ENCODE measurements around the gene ZMYM3.

Gene ZMYM3

DNA sequence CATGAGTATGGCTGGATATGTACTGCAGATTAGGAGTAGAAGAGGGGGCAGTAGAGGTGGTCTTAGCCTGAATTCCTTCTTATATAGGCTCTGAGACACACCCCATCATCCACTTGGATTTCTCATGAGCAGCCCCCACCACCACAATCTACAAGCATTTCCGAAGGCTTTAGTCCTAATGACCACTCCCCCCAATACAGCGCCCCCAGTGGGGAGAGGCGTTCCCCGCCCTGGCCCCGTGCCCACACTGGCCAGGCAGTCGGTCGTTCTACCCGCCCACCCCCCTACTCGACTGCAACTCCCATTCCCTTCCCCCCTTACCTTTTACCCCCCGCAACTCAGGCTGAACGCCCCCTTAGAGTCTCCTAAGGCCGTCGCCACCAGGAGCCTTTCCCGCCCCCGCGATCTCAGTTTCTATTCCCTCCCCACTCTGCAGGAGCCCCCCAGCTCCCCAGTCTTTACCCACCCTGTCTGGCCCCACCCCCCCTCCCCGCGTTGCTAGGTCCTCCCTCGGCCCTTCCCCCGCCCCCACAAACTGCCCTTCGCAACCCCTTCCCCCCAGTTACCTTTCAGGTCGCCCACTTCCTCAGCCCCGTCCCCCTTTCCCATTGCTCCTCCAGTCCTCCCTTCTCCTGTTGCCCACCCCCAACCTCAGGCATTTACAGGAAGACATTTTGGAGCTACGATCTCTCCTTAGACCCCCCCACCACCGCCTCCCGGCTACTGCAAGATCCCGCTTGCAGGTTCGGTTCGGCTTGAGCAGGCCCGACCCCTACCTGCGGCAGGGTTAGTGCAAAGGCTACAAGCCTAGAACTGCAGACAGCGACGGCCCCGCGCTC, 468 bp downstream of the ZMYM3 start:
- DNase-seq (ENCODE audit: low read depth in 2 of 2): no peak

DNA sequence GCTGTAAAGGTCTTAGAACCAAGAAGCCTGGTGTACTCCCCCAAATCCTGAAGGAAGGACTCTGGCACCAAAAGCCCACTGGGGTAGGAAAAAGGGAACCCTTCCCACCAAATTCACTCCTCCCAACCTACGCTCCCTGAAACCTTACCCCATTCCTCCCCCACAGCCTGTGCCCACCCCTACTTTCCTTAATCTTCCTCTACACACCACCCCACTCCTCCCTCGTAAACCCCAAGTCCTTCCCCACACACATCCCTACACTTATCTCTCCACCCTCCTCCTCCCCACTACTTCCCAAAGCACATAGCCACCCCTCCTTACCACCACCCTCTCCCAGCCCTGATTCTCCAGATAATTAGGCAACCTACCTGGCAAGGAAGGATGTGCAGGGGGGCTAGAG, 1.7 kb downstream of the ZMYM3 start:
- no peak for DNase-seq (ENCODE audit: low read depth in 2 of 2)

DNA sequence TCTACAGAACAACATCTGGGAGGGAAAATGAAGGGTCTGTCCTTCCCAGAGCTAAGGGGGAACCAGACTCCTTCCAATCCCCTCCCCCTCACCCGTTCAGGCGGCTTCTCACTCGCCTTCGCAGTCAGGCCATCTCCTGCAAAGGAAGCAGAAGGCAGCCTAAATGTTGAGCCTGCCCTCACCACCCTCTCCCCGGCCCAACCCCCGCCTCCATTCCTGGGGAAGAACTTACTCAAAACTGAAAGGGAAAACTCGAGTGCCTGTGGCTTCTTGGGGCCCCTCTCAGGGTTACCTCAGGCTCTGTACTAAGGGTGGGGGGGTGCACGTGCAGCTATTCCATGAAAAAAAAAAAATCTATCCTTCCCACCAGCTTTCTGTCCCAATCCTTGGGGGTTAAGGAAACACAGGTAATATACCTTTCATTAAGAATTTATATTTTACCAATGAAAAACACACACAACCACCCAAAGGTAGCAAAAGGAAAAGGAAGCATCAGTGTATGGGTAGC, 2.4 kb downstream of the ZMYM3 start:
- DNase-seq (ENCODE audit: low read depth in 2 of 2): no peak

DNA sequence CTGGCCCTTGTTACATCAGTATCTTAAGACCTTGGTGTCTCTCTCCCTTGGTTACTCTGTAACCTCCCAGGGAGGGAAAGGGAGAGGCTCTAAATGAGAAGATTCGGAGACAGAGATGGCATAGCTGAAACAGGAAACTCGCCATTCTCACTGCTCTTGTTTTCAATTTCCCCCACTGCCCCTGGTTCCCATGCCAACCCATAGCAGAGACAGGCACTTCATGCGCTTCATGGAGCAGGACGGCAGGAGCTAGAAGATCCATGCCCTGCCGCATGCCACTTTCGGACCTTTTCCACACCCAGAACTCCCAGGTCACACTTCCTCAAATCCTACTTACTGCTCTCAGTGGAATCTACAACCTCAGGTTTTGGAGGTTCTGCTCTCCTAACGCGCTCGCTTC, 3.1 kb downstream of the ZMYM3 start:
- DNase-seq (ENCODE audit: low read depth in 2 of 2): no peak

DNA sequence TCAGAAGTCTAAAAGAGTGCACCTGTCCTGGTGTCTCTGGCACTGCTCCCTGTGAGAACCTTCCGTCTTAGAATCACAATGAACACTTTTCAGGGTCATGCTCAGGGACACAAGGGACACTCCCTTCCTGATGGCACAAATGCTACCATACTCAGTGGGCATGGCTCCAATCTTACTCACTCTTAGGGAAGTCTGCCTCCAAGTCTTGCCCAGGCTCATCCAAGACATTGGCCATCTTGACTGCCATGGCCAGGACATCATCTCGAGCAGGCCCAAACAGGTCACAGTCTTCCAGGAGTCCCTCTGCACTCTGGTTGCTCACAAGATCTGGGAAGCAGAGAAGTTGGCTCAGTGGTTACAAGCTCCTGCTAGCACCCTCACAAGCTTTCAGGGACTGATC, 8.8 kb downstream of the ZMYM3 start:
- no peak for DNase-seq (ENCODE audit: low read depth in 2 of 2)

DNA sequence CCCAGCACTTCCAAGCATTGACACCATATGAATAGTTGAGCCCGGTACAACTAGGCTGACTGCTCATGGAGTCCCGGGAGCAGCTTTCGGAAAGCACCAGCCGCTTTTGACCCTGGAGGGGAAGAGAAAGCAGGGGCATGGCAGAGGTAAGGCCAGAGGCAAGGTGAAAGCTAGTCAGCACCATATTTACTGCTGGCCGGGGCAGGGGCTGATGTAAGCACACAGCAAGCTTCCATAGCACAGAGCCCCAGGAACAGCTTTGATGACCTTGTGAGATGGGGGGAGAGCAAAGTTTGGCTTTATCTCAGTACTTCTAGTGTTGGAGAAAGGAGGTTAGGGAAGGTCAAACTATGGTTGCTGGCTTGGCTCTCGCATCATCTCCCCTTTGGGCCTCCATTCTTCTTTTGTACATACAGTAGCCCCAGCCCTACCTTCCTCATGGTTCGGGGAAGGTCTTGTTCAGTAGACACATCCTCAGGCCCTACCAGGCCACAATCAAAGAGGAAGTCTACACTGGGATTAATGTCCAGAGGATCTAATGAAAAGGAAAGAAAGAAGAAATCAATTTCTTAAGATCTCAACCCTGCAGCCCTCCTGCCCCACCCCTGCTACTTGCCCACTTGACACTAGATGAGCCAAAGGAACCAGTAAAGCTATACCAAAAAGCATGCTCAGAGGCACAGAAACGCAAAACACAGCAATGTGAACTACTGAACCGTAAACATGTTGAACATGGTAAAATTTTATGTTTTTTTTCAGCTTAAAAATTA, 9.4 kb downstream of the ZMYM3 start:
- DNase-seq (ENCODE audit: low read depth in 2 of 2): no peak

DNA sequence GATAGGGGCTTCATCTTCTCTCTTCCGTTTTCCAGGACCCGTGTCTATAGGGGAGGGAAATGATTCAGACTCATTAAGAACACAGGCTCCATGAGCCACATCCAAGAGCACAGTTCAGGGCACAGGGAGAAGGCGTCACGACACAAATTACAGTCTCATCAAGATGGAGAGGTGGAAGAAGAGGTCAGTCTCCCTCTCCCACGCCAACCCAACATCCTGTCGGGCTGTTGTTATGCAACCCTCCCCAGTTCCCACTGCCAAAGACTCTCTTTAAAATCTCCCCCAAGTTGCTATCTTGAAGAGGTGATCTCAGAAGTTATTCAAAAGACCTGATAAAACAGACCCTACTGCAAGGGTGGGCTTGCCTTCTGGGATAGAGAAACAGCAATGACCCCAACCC, 12.6 kb downstream of the ZMYM3 start:
- DNase-seq (ENCODE audit: low read depth in 2 of 2): no peak

DNA sequence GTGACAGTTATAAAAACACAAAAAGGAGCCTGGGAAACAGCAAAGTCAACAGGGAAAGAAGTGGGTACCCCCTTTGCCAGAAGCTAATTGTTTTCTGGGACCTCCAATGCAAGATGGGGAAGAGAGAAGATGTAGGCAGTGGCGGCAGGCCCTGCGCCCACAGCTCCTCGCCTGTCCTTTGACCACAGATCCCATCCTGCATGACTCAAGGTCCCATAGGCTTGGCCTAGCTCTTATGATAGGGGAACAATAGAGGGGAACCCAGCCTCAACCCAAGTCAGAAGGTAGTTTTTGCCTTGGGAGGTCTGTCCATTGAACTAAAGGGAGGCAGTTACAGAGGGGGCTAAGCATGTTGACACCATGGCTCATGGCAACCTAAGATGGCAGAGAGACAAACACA, 14.2 kb downstream of the ZMYM3 start:
- no peak for DNase-seq (ENCODE audit: low read depth in 2 of 2)

DNA sequence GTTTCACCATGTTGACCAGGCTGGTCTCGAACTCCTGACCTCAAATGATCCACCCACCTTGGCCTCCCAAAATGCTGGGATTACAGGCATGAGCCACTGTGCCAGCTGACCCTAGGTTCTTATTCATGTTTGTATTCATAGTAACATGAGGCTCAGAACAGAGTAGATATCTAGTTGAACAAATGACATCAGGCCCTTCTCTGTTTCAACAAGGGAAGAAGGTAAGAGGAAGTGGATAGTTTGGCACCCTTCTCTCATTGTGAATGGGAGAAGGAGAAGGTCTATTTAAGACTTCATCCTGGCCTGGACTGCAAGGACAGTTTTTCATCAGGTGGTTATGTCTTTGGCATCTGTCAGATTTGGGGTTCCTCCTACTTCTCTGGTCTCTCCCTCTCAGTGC, 17.1 kb downstream of the ZMYM3 start:
- no peak for DNase-seq (ENCODE audit: low read depth in 2 of 2)

DNA sequence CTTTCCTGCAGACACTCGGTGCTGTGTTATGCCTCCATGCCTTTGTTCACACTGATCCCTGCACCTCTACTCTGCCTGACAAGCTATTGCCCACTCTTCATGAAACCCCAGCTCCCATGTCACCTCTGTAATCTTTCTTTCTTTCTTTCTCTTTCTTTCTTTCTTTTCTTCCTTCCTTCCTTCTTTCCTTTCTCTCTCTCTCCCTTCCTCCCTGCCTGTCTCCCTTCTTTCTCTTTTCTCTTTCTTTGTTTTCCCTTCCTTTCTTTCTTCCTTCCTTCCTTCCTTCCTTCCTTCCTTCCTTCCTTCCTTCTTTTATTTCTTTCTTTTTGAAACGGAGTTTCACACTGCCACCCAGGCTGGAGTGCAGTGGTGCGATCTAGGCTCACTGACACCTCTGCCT, 18.5 kb downstream of the ZMYM3 start:
- DNase-seq (ENCODE audit: low read depth in 2 of 2): no peak

DNA sequence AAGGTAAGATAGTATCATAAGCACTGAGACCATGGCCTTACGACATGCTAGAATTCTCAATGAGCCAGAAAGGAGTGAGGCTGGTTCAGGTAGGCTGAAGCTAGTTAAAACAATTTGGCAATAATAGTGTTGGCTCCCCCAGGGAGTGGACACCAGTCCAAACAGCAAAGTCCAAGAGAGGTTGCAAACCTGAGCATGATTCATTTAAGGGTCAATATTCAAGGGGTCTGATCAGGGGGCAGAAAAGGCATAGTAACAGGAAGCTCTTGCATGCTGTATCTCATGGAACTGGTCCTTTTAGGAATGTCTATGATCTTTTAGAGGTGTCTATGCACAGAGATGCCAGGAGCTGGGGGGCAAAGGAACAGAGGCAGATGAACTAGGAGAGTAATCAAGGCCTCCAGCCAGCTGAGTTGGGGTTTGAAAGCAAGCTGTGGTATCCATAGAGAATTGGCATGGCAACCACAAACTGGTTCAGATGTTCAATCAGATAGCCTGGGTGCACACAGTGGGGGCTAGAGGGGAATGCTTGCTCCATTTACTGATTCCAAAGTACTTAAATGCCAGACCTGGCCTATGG, 25.8 kb downstream of the ZMYM3 start:
- no peak for DNase-seq (ENCODE audit: low read depth in 2 of 2)

DNA sequence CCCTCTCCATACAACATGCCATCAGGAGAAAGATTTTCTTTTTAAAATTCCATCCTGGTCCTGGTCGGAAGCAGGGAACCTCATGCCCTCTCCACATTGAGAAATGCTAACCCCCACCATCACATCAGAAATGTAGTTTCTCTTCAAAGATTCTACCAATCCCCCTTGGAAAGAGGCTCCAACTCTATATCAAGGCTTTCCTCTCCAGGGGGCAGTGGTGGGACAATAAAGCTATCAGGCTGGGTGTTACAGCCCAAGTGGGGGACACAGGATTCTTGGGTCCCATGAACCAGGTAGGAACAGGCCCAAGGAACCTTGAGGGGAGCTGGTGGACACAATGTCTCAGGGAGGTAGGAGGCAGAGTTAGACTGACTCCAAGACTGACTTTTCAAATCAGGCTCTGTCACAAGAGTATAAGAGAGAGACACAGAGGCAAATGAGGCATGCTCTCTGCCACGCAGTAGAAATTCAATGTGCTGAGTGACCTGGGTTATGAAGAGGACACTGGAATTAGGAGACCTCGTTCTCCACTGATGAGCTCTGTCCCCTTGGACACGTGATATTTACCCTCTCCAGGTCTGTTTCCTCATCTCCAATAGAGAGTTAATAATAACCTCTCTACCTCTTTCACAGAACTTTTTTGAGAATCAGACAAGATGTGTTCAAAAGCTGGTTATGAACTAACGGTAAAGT, 26.4 kb downstream of the ZMYM3 start:
- no peak for DNase-seq (ENCODE audit: low read depth in 2 of 2)

DNA sequence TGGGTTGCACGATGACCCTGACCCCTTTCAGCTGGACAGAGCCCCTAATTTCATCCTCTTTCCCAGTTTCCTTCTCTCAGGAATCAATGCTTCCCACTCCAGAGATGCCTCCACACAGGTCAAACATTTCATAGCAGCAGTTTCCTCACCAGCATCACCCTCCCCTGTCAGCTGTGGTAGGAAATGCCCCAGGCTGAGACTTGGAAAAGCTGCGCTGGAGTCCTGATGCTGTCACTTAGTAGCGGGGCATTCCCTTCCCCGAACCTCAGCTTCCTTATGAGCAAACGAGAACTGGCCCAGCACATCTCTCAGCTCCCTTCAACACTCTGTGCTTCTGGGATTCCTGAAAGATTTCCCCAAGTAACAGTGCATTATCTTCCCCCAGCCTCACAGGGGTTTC, 28.3 kb downstream of the ZMYM3 start:
- DNase-seq (ENCODE audit: low read depth in 2 of 2): no peak

DNA sequence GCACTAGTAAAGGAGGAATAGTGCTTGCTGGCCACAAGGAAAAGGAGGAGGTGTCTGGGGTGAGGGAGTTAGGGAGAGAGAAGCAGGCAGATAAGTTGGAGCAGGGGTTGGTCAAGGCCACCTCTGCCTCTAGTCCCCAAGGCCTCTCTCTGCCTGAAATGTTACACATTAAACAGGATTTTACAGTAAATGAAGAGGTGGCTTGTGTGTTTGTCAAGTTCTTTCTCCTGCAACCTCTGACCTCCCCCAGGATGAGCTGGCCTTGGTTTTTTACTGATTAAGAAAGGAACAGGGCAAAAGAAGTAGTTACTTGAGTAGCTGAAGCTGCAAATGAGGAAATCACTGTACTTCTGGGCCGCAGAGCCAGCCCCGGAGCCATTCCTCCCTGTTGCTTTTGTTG, 28.9 kb downstream of the ZMYM3 start:
- no peak for DNase-seq (ENCODE audit: low read depth in 2 of 2)

DNA sequence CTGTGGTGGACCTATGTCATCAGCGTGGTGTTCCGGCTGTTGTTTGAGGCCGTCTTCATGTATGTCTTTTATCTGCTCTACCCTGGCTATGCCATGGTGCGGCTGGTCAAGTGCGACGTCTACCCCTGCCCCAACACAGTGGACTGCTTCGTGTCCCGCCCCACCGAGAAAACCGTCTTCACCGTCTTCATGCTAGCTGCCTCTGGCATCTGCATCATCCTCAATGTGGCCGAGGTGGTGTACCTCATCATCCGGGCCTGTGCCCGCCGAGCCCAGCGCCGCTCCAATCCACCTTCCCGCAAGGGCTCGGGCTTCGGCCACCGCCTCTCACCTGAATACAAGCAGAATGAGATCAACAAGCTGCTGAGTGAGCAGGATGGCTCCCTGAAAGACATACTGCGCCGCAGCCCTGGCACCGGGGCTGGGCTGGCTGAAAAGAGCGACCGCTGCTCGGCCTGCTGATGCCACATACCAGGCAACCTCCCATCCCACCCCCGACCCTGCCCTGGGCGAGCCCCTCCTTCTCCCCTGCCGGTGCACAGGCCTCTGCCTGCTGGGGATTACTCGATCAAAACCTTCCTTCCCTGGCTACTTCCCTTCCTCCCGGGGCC, 29.7 kb downstream of the ZMYM3 start:
- DNase-seq (ENCODE audit: low read depth in 2 of 2): no peak

DNA sequence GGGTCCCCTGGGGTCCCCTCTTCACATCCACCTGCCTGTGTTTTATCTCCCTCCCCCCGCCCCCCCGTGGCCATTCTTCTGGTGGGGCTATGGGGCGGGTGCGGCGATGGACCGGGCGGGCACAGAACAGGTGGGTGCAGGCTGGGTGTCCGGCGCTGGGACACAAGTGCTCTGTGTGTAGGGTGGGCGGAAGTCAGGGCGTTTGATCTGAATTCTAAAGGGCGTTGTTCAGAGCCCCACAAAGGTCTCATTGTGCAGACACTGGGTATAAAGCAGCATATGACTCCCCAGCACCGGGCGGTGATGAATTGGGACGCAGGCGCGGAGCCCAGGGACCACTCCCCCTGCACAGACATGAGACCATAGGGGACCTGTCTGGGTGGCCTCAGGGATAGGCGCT, 31.0 kb downstream of the ZMYM3 start, which contains the start of gene GJB1:
Gene GJB1 (plus strand): TSS at position 296 of the 400 bp plus-strand sequence. CDS start 484 bp downstream, outside the sequence.
- no peak for DNase-seq (ENCODE audit: low read depth in 2 of 2)

DNA sequence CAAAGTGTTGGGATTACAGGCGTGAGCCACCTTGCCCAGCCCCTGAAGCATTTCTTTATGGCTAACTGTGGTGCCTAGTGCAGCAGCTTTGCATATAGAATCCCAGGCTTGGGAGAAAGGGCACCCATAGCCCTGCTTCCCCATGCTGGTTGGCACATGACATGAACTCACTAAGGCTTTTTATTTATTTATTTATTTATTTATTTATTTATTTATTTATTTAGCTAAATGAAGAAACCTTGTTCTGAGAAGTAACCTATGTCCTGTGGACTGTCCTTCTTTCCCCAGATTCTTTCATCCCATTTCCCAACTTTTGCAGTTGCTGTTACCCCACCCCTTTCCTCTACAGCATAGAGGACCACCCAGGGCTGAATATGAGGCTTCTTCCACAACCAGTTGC, 32.8 kb downstream of the ZMYM3 start:
- DNase-seq (ENCODE audit: low read depth in 2 of 2): no peak

DNA sequence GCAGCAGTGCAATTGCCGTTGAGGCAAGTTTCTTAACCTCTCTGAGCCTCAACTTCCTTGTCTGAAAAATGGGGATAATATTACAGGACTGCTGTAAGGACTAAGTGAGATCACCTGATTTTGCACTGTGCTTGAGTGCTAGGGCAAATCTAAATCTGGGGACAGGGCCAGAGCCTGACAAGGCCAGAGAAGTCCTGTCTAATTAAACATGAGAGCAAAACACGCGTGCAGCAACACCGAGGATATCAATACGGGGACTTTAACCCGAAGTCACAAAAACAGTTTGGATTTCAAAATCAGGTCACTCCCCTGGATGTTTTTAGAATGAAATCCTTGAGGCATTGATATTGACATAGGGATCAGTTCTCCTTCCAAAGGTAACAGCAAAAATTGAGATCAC, 36.6 kb downstream of the ZMYM3 start:
- DNase-seq (ENCODE audit: low read depth in 2 of 2): no peak

DNA sequence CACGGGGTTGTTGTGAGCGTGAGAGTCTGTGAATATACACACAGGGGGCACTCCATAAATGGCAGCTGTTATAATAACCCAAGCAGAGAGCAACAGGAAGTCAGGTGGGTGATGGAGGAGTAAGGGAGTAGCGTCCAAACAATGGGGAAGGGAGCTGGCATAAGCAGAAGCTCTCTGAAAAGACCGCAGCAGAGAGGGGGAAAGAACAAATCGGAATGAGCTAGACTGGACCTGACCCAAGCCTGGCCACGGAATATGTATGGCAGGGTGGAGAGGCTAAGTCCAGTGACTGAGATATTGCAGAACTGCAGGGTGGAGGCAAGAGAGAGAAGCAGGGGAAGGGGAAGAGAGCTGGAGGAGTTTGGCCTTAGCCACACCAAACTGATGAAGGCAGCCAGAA, 37.5 kb downstream of the ZMYM3 start:
- no peak for DNase-seq (ENCODE audit: low read depth in 2 of 2)

DNA sequence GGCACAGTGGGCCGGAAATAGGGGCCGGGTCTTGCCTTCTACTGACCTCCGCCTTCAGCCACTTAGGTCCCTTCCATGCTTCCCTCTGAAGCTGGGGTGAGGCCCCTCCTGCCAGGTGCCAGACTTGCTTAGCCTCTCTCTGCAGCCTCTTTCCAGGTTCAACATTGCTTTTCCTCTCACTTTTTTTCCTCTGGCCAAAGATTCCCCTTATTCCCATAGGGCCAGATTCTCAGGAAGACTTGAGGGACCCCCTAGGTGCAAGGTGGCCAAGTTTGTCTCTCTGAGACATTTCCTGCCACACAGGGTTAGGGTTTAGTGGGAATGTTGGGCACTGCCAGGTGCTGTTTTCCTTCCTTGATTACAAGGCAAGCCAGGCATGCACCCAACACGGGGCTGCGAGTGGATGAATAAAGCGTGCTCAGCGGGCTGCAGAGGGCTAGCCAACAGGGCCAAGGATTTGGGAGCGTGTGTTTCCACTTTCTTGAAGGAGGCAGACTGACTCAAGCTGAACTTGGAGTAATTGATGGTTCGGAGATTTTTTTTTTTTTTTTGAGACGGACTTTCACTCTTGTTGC, 38.5 kb downstream of the ZMYM3 start:
- DNase-seq (ENCODE audit: low read depth in 2 of 2): no peak
